Heart left ventricle (tissue), 13 donors: ENCODE measurements around the gene CYB5R3.

Experiments used
- POLR2A ChIP-seq, 2 donors: fragments of 450-650 bp; IDR thresholded peaks; one replicate each; pipeline ENCODE4 v1.6.1; 2017; ENCODE audit warnings: antibody characterized with exemption in 2 of 2, mild to moderate bottlenecking in 2 of 2, moderate library complexity in 2 of 2
- TF ChIP-seq, protein P1 (sequence below), 12 donors: fragments of 200-600 bp; sonication (generic) in 4 of 12; IDR thresholded peaks; one replicate each; pipeline versions ENCODE4 v1.5.0 to v1.8.0; 2018 to 2022; ENCODE audit warnings: antibody characterized with exemption in 12 of 12, mild to moderate bottlenecking in 5 of 12
- donor health status: ischemic (EF 13 %, LVEDD 7.1; RV severe dilation, severe dysfunction).
- donor health status: DM: no; HTN: yes; CAD: no.
- donor health status: DM: no; HTN: no; CAD: no.
- donor health status: ischemic (EF 25% LVEDD 6.9; RV normal size, moderate dysfunction).
- donor health status: ischemic (EF 25% LVEDD 5.7; RV mildly dilated, moderate dysfunction).
- donor health status: ischemic (EF 35%, LVEDD 5.7; RV mildly dilated, moderate dysfunction).
- donor health status: nonischemic (EF 11% LVEDD 7.7; RV severe dilation, severe dysfunction).
- donor health status: DM: yes; HTN: yes; CAD: no.
- donor health status: PGD.
- donor health status: ischemic (EF 29% LVEDD 5.4; RV normal size, mild dysfunction).
- donor health status: nonischemic (EF 23%, LVEDD 6.1; RV moderate dilation, normal function).

DNA sequence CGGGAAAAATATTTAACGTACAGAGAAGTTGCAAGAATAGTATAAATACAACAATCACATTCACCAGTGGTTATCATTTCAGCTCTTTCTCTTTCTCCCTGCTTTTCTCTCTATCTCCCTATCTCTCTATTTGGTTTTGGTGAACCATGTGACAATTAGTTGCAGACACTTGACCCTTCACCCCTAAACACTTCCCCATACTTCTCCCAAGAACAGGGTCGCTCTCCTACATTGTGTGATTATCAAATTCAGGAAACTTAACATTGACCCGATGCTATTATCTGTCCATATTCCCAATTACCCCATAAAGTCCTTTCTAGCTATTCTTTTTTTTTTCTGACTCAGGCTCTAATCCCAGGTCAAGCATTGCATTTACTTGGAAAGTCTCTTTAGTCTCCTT, 4.8 kb upstream of the CYB5R3 start:
- TF ChIP-seq POLR2A (IDR thresholded peaks at IDR 0.05): no peak
- TF ChIP-seq, protein P1, sequence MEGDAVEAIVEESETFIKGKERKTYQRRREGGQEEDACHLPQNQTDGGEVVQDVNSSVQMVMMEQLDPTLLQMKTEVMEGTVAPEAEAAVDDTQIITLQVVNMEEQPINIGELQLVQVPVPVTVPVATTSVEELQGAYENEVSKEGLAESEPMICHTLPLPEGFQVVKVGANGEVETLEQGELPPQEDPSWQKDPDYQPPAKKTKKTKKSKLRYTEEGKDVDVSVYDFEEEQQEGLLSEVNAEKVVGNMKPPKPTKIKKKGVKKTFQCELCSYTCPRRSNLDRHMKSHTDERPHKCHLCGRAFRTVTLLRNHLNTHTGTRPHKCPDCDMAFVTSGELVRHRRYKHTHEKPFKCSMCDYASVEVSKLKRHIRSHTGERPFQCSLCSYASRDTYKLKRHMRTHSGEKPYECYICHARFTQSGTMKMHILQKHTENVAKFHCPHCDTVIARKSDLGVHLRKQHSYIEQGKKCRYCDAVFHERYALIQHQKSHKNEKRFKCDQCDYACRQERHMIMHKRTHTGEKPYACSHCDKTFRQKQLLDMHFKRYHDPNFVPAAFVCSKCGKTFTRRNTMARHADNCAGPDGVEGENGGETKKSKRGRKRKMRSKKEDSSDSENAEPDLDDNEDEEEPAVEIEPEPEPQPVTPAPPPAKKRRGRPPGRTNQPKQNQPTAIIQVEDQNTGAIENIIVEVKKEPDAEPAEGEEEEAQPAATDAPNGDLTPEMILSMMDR (IDR thresholded peaks at IDR 0.05): no peak
